Measurements from ENCODE around the gene PXT1.

The PXT1 gene

GRCh38 chr6:36378243-36378920 is 64.3 kb downstream of the PXT1 start:
- Histone ChIP-seq H3K27me3 (ENCODE audit: insufficient read depth, poor library complexity, severe bottlenecking) (no peaks in the 10 kb centered on the region), H3K27ac (replicated peaks) (no peak overlapping the region), H3K4me3 (replicated peaks; ENCODE audit: insufficient read depth, low read length) (no peak overlapping the region)
- no peak for DNase-seq (ENCODE audit: low read depth in 1 of 2, low spot score in 1 of 2)
- no peak for TF ChIP-seq GABPA (IDR thresholded peaks at IDR 0.05; ENCODE audit: low read depth)
- TF ChIP-seq CTCF (IDR thresholded peaks at IDR 0.05; ENCODE audit: insufficient read depth, low read length) = no peak
- TF ChIP-seq POLR2AphosphoS5 (IDR thresholded peaks at IDR 0.05; ENCODE audit: low read depth) = no peak
- TF ChIP-seq REST (IDR thresholded peaks at IDR 0.05; ENCODE audit: insufficient replicate concordance, low read depth) = no peak
- TF ChIP-seq SPI1 (IDR thresholded peaks at IDR 0.05; ENCODE audit: borderline replicate concordance, low read depth) = no peak

- H3K27ac ChIP-seq (replicated peaks) = no peak overlapping the region
- H3K4me3 ChIP-seq (replicated peaks; ENCODE audit: insufficient read depth, low read length) = no peak overlapping the region
- no peak for DNase-seq (ENCODE audit: low read depth in 1 of 2, low spot score in 1 of 2)
- no peaks in the 10 kb centered on the region for H3K27me3 ChIP-seq (ENCODE audit: insufficient read depth, poor library complexity, severe bottlenecking)
- TF ChIP-seq GABPA (IDR thresholded peaks at IDR 0.05; ENCODE audit: low read depth) (no peak), REST (IDR thresholded peaks at IDR 0.05; ENCODE audit: insufficient replicate concordance, low read depth) (no peak), POLR2AphosphoS5 (IDR thresholded peaks at IDR 0.05; ENCODE audit: low read depth) (no peak), SPI1 (IDR thresholded peaks at IDR 0.05; ENCODE audit: borderline replicate concordance, low read depth) (no peak), CTCF (IDR thresholded peaks at IDR 0.05; ENCODE audit: insufficient read depth, low read length) (no peak)
Measured at GRCh38 chr6:36377594-36377993, 65.1 kb downstream of the PXT1 start.

GRCh38 chr6:36376742-36377141 is 65.9 kb downstream of the PXT1 start:
- Histone ChIP-seq H3K27ac (replicated peaks) (no peak overlapping the region), H3K27me3 (ENCODE audit: insufficient read depth, poor library complexity, severe bottlenecking) (no peaks in the 10 kb centered on the region), H3K4me3 (replicated peaks; ENCODE audit: insufficient read depth, low read length) (no peak overlapping the region)
- DNase-seq (ENCODE audit: low read depth in 1 of 2, low spot score in 1 of 2) = no peak
- TF ChIP-seq POLR2AphosphoS5 (IDR thresholded peaks at IDR 0.05; ENCODE audit: low read depth) (no peak), REST (IDR thresholded peaks at IDR 0.05; ENCODE audit: insufficient replicate concordance, low read depth) (no peak), SPI1 (IDR thresholded peaks at IDR 0.05; ENCODE audit: borderline replicate concordance, low read depth) (no peak), CTCF (IDR thresholded peaks at IDR 0.05; ENCODE audit: insufficient read depth, low read length) (no peak), GABPA (IDR thresholded peaks at IDR 0.05; ENCODE audit: low read depth) (no peak)
